Upper lobe of left lung (tissue), 6 donors: ENCODE data around the gene MYH1. TPM values are rescaled to one million over a fixed set of nuclear protein-coding genes. Genes with fewer than 3 reads are reported as not detected.

ENCODE experiments used
- ATAC-seq, 2 donors: fragments of 200-7000 bp; cut with Tn5 transposase; one replicate each; pipeline ENCODE4 v1.9.1; 2022; ENCODE audit warnings: mild to moderate bottlenecking in 2 of 2, moderate library complexity in 2 of 2; ENCODE audit not compliant: low FRiP score in 2 of 2
- DNase-seq, 2 donors: peaks; one replicate each; pipeline ENCODE4 v3.0.0-alpha.2; 2019 to 2020
- H3K27ac ChIP-seq, 4 donors: fragments of 200-600 bp; sonication (generic); one replicate each; pipeline ENCODE4 v1.5.1; 2016 to 2019
- H3K27me3 ChIP-seq, 4 donors: fragments of 200-600 bp; sonication (generic); one replicate each; pipeline ENCODE4 v1.5.1; 2017 to 2019
- H3K36me3 ChIP-seq, 4 donors: fragments of 200-600 bp; sonication (generic); one replicate each; pipeline ENCODE4 v1.5.1; 2016 to 2019
- H3K4me1 ChIP-seq, 4 donors: fragments of 200-600 bp; sonication (generic); one replicate each; pipeline ENCODE4 v1.5.1; 2018 to 2019
- H3K4me3 ChIP-seq, 4 donors: fragments of 200-600 bp; sonication (generic); one replicate each; pipeline ENCODE4 v1.5.1; 2017 to 2019; ENCODE audit warnings: mild to moderate bottlenecking in 2 of 4, moderate library complexity in 1 of 4
- H3K9me3 ChIP-seq, 4 donors: fragments of 200-600 bp; sonication (generic); one replicate each; pipeline ENCODE4 v1.5.1; 2018 to 2019
- CTCF ChIP-seq, 6 experiments: fragments of 450-650 bp in 4 of 6; fragments of 200-600 bp in 2 of 6; sonication (generic) in 2 of 6; IDR thresholded peaks; one replicate each; pipeline ENCODE4 v1.5.1; 2016 to 2019; ENCODE audit warnings: antibody characterized with exemption in 6 of 6
- EP300 ChIP-seq, 4 donors: sonication (generic); formaldehyde crosslinking; IDR thresholded peaks; one replicate each; pipeline ENCODE4 v1.5.1; 2017; ENCODE audit warnings: antibody characterized with exemption in 4 of 4, control low read depth in 2 of 4
- POLR2A ChIP-seq, 4 donors: fragments of 450-650 bp; IDR thresholded peaks; one replicate each; pipeline ENCODE4 v1.5.1; 2016 to 2017; ENCODE audit warnings: antibody characterized with exemption in 4 of 4, mild to moderate bottlenecking in 2 of 4
- POLR2AphosphoS5 ChIP-seq, 2 donors: sonication (generic); formaldehyde crosslinking; IDR thresholded peaks; one replicate each; pipeline ENCODE4 v1.5.1; 2017; ENCODE audit warnings: antibody characterized with exemption in 2 of 2
- WGBS, 2 donors: methylation state at CpG; one replicate each; pipeline ENCODE4 v1.1.5; 2017 to 2018; 5-methylcytosine and 5-hydroxymethylcytosine counted together
- total RNA-seq, 6 donors: library from RNA; depleted of rRNA in 4 of 6; stranded (reverse); fragments of >200 nt in 4 of 6; gene quantifications; one replicate each; pipeline versions ENCODE4 v1.1.0 to v1.2.1, GENCODE V29; 2016 to 2021
- donor health status: DM: no; HTN: no; CAD: no; lungs with moderate emphysema.
- donor health status: DM: no; HTN: yes; CAD: no; lungs with severe emphysema.

Gene MYH1
- total RNA-seq, result under 1 TPM in 4 of 6 donors, not detected in 2; under 0.01 to 0.10 (median 0.08) TPM

GRCh38 chr17:10518271-10519037 lies at the start of gene MYH1:
TSS of gene MYH1 (minus strand) at chr17:10518542. CDS start at chr17:10516642, 1,900 bp downstream.
- Histone ChIP-seq H3K9me3 (no peaks in the 10 kb centered on the region), H3K36me3 (no peaks in the 10 kb centered on the region), H3K27ac (no peak within 1 kb of the TSS), H3K4me3 (no peak within 1 kb of the TSS), H3K27me3 (no peaks in the 10 kb centered on the region), H3K4me1 (no peaks in the 10 kb centered on the region)
- TF ChIP-seq POLR2AphosphoS5 (IDR thresholded peaks at IDR 0.05) (no peak), POLR2A (IDR thresholded peaks at IDR 0.05) (no peak), EP300 (IDR thresholded peaks at IDR 0.05) (no peak), CTCF (IDR thresholded peaks at IDR 0.05) (no peak)
- WGBS, 2 donors, result 72 to 73% methylated on average over 11 of the region's 11 CpGs
- no peak for ATAC-seq
- DNase-seq, result no peak

GRCh38 chr17:10563991-10564660 lies 45.8 kb upstream of the MYH1 start:
- no peaks in the 10 kb centered on the region for H3K9me3 ChIP-seq
- H3K36me3 ChIP-seq, result no peaks in the 10 kb centered on the region
- DNase-seq (no peak), ATAC-seq (no peak)
- 76 to 77% methylated on average over 2 of the region's 2 CpGs for WGBS, 2 donors
- no peaks in the 10 kb centered on the region for H3K4me1 ChIP-seq
- no peak overlapping the region for H3K27ac ChIP-seq
- no peaks in the 10 kb centered on the region for H3K27me3 ChIP-seq
- TF ChIP-seq POLR2AphosphoS5 (IDR thresholded peaks at IDR 0.05), result no peak
- no peak for TF ChIP-seq POLR2A (IDR thresholded peaks at IDR 0.05)
- TF ChIP-seq EP300 (IDR thresholded peaks at IDR 0.05), result no peak
- TF ChIP-seq CTCF (IDR thresholded peaks at IDR 0.05), result no peak
- no peak overlapping the region for H3K4me3 ChIP-seq

- H3K27me3 ChIP-seq, result no peaks in the 10 kb centered on the region
- WGBS, 2 donors, result 81 to 82% methylated on average over 6 of the region's 6 CpGs
- no peaks in the 10 kb centered on the region for H3K36me3 ChIP-seq
- TF ChIP-seq EP300 (IDR thresholded peaks at IDR 0.05), result no peak
- TF ChIP-seq POLR2AphosphoS5 (IDR thresholded peaks at IDR 0.05), result no peak
- TF ChIP-seq CTCF (IDR thresholded peaks at IDR 0.05), result no peak
- TF ChIP-seq POLR2A (IDR thresholded peaks at IDR 0.05), result no peak
- ATAC-seq (no peak), DNase-seq (no peak)
- no peaks in the 10 kb centered on the region for H3K4me1 ChIP-seq
- H3K27ac ChIP-seq, result no peak overlapping the region
- H3K4me3 ChIP-seq, result no peak overlapping the region
- H3K9me3 ChIP-seq, result no peaks in the 10 kb centered on the region
Observed at GRCh38 chr17:10558049-10558448, 39.7 kb upstream of the MYH1 start.

GRCh38 chr17:10557422-10557821 lies 39.1 kb upstream of the MYH1 start:
- WGBS, 2 donors, result 59 to 68% methylated on average over 1 of the region's 1 CpG
- no peaks in the 10 kb centered on the region for H3K9me3 ChIP-seq
- H3K4me3 ChIP-seq, result no peak overlapping the region
- DNase-seq (no peak), ATAC-seq (peak in 1 of 2 donors; percentile 43)
- no peaks in the 10 kb centered on the region for H3K36me3 ChIP-seq
- no peaks in the 10 kb centered on the region for H3K27me3 ChIP-seq
- H3K4me1 ChIP-seq, result no peaks in the 10 kb centered on the region
- peak overlapping the region in 1 of 4 donors; percentile 12 for H3K27ac ChIP-seq
- TF ChIP-seq CTCF (IDR thresholded peaks at IDR 0.05), result no peak
- no peak for TF ChIP-seq POLR2A (IDR thresholded peaks at IDR 0.05)
- no peak for TF ChIP-seq POLR2AphosphoS5 (IDR thresholded peaks at IDR 0.05)
- TF ChIP-seq EP300 (IDR thresholded peaks at IDR 0.05), result no peak
